ENCODE data around the gene DPP4. TPM values are rescaled to one million over a fixed set of nuclear protein-coding genes. Genes with fewer than 3 reads are reported as not detected.
A peak's percentile ranks its signal among the peaks of the same experiment; 100 is the strongest.

Gene DPP4
- total and polyA plus RNA-seq, 4 donors, result 7.2 to 51.6 (median 21.3) TPM

GRCh38 chr2:162115076-162115475 lies 41.1 kb upstream of the DPP4 start:
- WGBS, 2 donors, result 99 to 100% methylated on average over 2 of the region's 2 CpGs
- no peak overlapping the region for H3K9ac ChIP-seq (ENCODE audit: insufficient read depth in 1 of 2, low read length in 2 of 2)

GRCh38 chr2:162114271-162114670 lies 40.3 kb upstream of the DPP4 start:
- peaks cover 3 to 19% (median 7%) of the 10 kb centered on the region in 5 donors for H3K4me1 ChIP-seq (ENCODE audit: control insufficient read depth in 5 of 5, insufficient read depth in 5 of 5, low read length in 5 of 5)
- peaks cover 0 to 3% (median 0%) of the 10 kb centered on the region in 4 donors for H3K9me3 ChIP-seq (ENCODE audit: control insufficient read depth in 4 of 4, insufficient read depth in 3 of 4, low read length in 3 of 4)
- ATAC-seq (ENCODE audit: insufficient read depth, low FRiP score), result no peak
- no peak for TF ChIP-seq CTCF (IDR thresholded peaks at IDR 0.05; ENCODE audit: control extremely low read depth, extremely low read depth)
- H3K36me3 ChIP-seq (ENCODE audit: control insufficient read depth in 4 of 4, insufficient read depth in 4 of 4, low read length in 4 of 4), result no peaks in the 10 kb centered on the region
- DNase-seq, result no peak
- WGBS, 2 donors, result 19 to 34% methylated on average over 1 of the region's 1 CpG
- no peak overlapping the region for H3K4me3 ChIP-seq
- H3K9ac ChIP-seq (ENCODE audit: insufficient read depth in 1 of 2, low read length in 2 of 2), result no peak overlapping the region
- no peak overlapping the region for H3K27ac ChIP-seq (ENCODE audit: low read depth in 1 of 2, low read length in 1 of 2)
- H3K27me3 ChIP-seq (ENCODE audit: control insufficient read depth in 3 of 3, insufficient read depth in 3 of 3, low read length in 2 of 3), result no peaks in the 10 kb centered on the region

More at GRCh38 chr2:162115076-162115475, 41.1 kb upstream of the DPP4 start:
- Histone ChIP-seq H3K4me3 (no peak overlapping the region), H3K9me3 (ENCODE audit: control insufficient read depth in 4 of 4, insufficient read depth in 3 of 4, low read length in 3 of 4) (peaks cover 0 to 3% (median 0%) of the 10 kb centered on the region in 4 donors), H3K27ac (ENCODE audit: low read depth in 1 of 2, low read length in 1 of 2) (no peak overlapping the region), H3K4me1 (ENCODE audit: control insufficient read depth in 5 of 5, insufficient read depth in 5 of 5, low read length in 5 of 5) (peaks cover 3 to 19% (median 7%) of the 10 kb centered on the region in 5 donors), H3K36me3 (ENCODE audit: control insufficient read depth in 4 of 4, insufficient read depth in 4 of 4, low read length in 4 of 4) (no peaks in the 10 kb centered on the region), H3K27me3 (ENCODE audit: control insufficient read depth in 3 of 3, insufficient read depth in 3 of 3, low read length in 2 of 3) (no peaks in the 10 kb centered on the region)
- TF ChIP-seq CTCF (IDR thresholded peaks at IDR 0.05; ENCODE audit: control extremely low read depth, extremely low read depth), result no peak
- DNase-seq (no peak), ATAC-seq (ENCODE audit: insufficient read depth, low FRiP score) (no peak)

GRCh38 chr2:162113776-162114168 lies 39.8 kb upstream of the DPP4 start:
- Histone ChIP-seq H3K9ac (ENCODE audit: insufficient read depth in 1 of 2, low read length in 2 of 2) (no peak overlapping the region), H3K4me1 (ENCODE audit: control insufficient read depth in 5 of 5, insufficient read depth in 5 of 5, low read length in 5 of 5) (peaks cover 3 to 19% (median 7%) of the 10 kb centered on the region in 5 donors), H3K27me3 (ENCODE audit: control insufficient read depth in 3 of 3, insufficient read depth in 3 of 3, low read length in 2 of 3) (no peaks in the 10 kb centered on the region), H3K4me3 (no peak overlapping the region), H3K27ac (ENCODE audit: low read depth in 1 of 2, low read length in 1 of 2) (peak overlapping the region in 1 of 2 donors; percentile 33), H3K9me3 (ENCODE audit: control insufficient read depth in 4 of 4, insufficient read depth in 3 of 4, low read length in 3 of 4) (peaks cover 0 to 3% (median 0%) of the 10 kb centered on the region in 4 donors), H3K36me3 (ENCODE audit: control insufficient read depth in 4 of 4, insufficient read depth in 4 of 4, low read length in 4 of 4) (no peaks in the 10 kb centered on the region)
- TF ChIP-seq CTCF (IDR thresholded peaks at IDR 0.05; ENCODE audit: control extremely low read depth, extremely low read depth), result no peak
- peak in 2 of 3 donors; percentile 22 to 58 for DNase-seq
- peak; percentile 44 for ATAC-seq (ENCODE audit: insufficient read depth, low FRiP score)
- WGBS, 2 donors, result 43 to 71% methylated on average over 1 of the region's 1 CpG

All from lung (tissue), 12 donors.